ENCODE measurements around the gene C1orf232. TPM values are rescaled to one million over a fixed set of nuclear protein-coding genes. Genes with fewer than 3 reads are reported as not detected.
A peak's percentile ranks its signal among the peaks of the same experiment; 100 is the strongest.

C1orf232 gene
- total RNA-seq, 2 experiments from 2014 or later: not detected

DNA sequence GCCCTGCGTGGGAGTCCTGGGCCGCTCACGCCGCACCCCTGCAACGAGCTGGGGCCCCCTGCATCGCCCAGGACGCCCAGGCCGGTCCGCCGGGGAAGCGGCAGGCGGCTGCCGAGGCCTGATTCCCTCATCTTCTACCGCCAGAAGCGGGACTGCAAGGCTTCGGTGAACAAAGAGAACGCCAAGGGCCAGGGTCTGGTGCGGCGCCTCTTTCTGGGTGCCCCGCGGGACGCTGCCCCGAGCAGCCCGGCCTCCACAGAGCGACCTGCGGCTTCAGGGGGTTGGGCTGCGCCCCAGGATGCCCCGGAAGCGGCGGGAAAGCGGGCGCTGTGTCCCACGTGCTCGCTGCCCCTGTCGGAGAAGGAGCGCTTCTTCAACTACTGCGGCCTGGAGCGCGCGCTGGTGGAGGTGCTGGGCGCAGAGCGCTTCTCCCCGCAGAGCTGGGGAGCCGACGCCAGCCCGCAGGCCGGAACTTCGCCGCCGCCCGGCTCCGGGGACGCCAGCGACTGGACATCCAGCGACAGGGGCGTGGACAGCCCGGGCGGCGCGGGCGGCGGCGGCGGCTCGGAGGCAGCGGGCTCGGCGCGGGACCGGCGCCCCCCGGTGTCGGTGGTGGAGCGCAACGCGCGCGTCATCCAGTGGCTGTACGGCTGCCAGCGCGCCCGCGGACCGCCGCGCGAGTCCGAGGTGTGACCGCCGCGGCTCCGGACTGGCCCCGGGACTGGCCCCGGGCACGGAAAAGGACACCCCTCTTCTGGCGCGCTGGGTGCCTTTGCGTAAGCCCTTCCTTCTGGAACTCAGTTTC lies 7.1 kb downstream of the C1orf232 start:
- ChIA-PET CTCF (interaction anchor here (1.0 to 2.7 kb wide), 5 partner anchors 8 to 256 kb away, joined by 3 to 14 read pairs (median 4); partner anchors contain the start of genes CEP85 and ZNF593), POLR2A (interaction anchor here (0.7 kb wide), 1 partner anchor 35 kb away, joined by 3 read pairs; no protein-coding TSS in a partner anchor)
- Mint-ChIP-seq H3K27me3 (peaks cover 50% of the 10 kb centered on the region), H3K27ac (no peak overlapping the region), H3K36me3 (ENCODE audit: low read depth) (no peaks in the 10 kb centered on the region), H3K9me3 (no peaks in the 10 kb centered on the region), H3K4me3 (no peak overlapping the region), H3K4me1 (peaks cover 27% of the 10 kb centered on the region)
- DNase-seq: peak; percentile 35

DNA sequence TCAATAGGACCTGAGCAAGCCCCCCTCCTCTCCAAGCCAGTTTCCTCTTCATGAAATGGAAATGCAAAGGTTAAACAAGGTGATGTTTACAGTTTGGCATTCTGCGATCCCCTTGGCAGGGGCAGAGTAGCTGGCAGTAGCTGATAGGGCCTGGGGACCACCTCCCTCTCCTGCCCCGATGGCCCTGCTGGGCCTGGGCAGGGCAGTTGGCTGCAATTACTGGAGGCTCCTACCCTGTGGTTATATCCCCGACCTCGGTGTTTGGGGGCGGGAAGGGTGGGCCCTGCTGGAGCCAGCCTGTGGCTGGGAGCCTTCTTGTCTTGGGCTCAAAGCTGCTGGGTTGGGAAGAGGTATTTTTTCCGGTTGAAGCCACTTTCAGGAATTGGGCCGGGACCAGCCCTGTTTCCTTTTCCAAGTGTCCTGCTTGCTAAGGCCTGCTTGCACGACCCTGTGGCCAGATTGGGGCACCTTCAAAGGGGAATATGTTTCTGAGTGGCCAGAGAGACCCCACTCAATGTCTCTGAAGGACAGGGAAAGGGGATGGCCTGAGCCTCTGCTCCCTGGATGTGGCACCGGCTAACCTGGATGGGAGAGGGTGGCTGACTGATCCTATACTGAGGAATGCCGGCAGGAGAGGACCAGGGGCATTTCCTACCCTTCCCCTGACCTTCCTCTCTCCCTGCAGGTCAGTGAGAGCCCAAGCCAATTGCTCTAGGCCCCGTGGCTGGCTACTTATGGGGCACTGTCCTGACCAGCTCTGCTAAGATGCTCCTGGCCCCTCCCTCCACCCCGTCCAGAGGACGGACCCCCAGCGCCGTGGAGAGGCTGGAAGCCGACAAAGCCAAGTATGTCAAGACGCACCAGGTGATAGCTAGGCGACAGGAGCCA lies 8.0 kb downstream of the C1orf232 start:
- no peak for DNase-seq
- CTCF ChIA-PET: interaction anchor here (1.0 to 2.7 kb wide), 3 partner anchors 9 to 74 kb away, joined by 3 to 14 read pairs (median 4); partner anchors contain the start of genes CEP85 and ZNF593
- no peak overlapping the region for H3K27ac Mint-ChIP-seq
- no peaks in the 10 kb centered on the region for H3K9me3 Mint-ChIP-seq
- no peak overlapping the region for H3K4me3 Mint-ChIP-seq
- H3K36me3 Mint-ChIP-seq (ENCODE audit: low read depth): no peaks in the 10 kb centered on the region
- POLR2A ChIA-PET: no interaction called here
- H3K27me3 Mint-ChIP-seq: peaks cover 56% of the 10 kb centered on the region
- peaks cover 23% of the 10 kb centered on the region for H3K4me1 Mint-ChIP-seq

- ChIA-PET POLR2A (no interaction called here), CTCF (no interaction called here)
- Mint-ChIP-seq H3K27me3 (peaks cover 65% of the 10 kb centered on the region), H3K4me3 (no peak overlapping the region), H3K36me3 (ENCODE audit: low read depth) (no peaks in the 10 kb centered on the region), H3K27ac (no peak overlapping the region), H3K4me1 (peaks cover 13% of the 10 kb centered on the region), H3K9me3 (no peaks in the 10 kb centered on the region)
- no peak for DNase-seq
These were observed 9.1 kb downstream of the C1orf232 start for GRCh38 chr1:26159743-26160039.

DNA sequence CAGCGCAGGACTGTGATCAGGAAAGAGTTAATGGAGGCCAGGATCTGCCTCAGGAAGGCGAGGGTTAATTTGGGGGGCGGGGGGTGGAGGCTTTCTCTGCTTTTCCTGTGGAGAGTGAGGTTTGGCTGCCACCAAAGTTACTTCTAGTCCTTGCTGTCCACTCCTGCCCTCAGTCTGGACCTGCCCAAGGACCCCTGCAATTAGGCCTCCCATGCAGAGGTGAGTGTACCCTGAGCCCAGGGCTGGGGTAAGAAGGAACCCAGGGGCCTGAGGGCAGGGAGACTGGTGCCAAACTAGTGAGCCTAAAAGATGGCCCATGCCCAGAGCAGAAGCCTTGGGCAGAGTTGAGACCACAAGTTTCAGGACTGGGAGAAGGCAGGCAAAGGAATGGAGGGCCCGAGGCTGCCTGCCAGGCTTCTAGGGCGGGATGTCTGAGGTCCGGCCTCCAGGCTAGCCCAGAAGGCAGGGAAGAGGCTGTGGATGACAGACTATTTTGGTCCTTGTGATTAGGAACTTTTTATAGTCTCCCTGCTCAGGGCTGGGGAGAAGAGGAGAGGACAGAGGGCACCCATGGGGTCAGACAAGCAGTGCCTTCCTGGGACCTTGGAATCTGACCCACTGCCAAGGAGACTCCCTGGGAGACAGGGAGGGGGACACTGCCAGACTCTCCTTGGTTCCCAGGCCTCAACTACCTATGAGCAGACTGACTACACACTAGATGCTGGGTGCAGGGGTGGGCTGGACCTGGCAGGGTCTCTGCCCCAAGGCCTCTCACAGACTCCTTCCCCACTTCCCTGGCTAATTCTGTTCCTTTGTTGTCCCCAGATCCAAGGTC lies 9.6 kb downstream of the C1orf232 start, which contains the start of gene FAM110D:
FAM110D (plus strand) TSS at position 172 of the 835 bp plus-strand sequence. CDS start 2,213 bp downstream, outside the sequence.
- POLR2A ChIA-PET: no interaction called here
- peaks cover 62% of the 10 kb centered on the region for H3K27me3 Mint-ChIP-seq
- CTCF ChIA-PET: interaction anchor here (0.7 to 3.8 kb wide), 2 partner anchors 11 to 27 kb away, joined by 3 to 14 read pairs; partner anchors contain the start of genes ZNF593 and ZNF593OS

DNA sequence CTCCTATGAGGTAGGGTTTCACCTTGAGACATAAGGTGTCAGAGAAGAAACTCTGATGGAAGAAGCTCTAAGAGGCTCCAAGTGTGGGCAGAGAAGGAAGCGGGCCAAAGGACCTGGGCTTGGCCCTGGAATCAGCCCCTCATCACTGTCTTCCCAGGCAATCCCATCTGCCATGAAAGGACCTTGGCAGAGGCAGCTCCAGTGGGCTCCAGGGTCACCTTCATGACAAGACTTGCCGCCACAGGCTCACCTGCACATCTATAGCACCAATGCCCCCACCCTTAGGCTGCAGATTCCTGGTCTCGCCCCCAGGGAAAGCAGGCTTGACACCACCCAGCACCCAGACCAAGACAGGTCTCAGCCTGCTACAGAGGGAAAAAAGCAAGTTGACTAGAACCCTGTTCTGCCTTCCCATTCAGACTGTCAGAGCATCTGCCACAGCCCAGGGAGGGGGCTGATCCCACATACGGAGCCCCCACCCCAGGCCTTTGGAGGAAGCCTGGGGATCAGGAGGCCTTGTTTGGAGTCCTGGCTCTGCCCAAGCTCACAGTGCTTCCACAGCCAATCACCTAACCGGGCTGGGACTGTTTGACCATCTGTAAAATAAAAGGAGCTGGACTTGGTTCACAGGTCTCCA lies 10.4 kb downstream of the C1orf232 start:
- no peaks in the 10 kb centered on the region for H3K9me3 Mint-ChIP-seq
- no peak for DNase-seq
- CTCF ChIA-PET: interaction anchor here (0.7 to 3.8 kb wide), 3 partner anchors 12 to 27 kb away, joined by 3 to 16 read pairs (median 14); partner anchors contain the start of genes ZNF593 and ZNF593OS
- H3K27me3 Mint-ChIP-seq: peaks cover 61% of the 10 kb centered on the region
- no peaks in the 10 kb centered on the region for H3K36me3 Mint-ChIP-seq (ENCODE audit: low read depth)
- H3K4me1 Mint-ChIP-seq: peaks cover 8% of the 10 kb centered on the region
- POLR2A ChIA-PET: interaction anchor here (1.0 kb wide), 1 partner anchor 19 kb away, joined by 3 read pairs; no protein-coding TSS in a partner anchor
- no peak overlapping the region for H3K27ac Mint-ChIP-seq
- H3K4me3 Mint-ChIP-seq: no peak overlapping the region

More for the DNA sequence above, 9.6 kb downstream of the C1orf232 start, which contains the start of gene FAM110D:
- no peak within 1 kb of the TSS for H3K4me3 Mint-ChIP-seq
- DNase-seq: no peak
- no peaks in the 10 kb centered on the region for H3K9me3 Mint-ChIP-seq
- H3K4me1 Mint-ChIP-seq: peaks cover 10% of the 10 kb centered on the region
- H3K27ac Mint-ChIP-seq: no peak within 1 kb of the TSS
- H3K36me3 Mint-ChIP-seq (ENCODE audit: low read depth): no peaks in the 10 kb centered on the region

DNA sequence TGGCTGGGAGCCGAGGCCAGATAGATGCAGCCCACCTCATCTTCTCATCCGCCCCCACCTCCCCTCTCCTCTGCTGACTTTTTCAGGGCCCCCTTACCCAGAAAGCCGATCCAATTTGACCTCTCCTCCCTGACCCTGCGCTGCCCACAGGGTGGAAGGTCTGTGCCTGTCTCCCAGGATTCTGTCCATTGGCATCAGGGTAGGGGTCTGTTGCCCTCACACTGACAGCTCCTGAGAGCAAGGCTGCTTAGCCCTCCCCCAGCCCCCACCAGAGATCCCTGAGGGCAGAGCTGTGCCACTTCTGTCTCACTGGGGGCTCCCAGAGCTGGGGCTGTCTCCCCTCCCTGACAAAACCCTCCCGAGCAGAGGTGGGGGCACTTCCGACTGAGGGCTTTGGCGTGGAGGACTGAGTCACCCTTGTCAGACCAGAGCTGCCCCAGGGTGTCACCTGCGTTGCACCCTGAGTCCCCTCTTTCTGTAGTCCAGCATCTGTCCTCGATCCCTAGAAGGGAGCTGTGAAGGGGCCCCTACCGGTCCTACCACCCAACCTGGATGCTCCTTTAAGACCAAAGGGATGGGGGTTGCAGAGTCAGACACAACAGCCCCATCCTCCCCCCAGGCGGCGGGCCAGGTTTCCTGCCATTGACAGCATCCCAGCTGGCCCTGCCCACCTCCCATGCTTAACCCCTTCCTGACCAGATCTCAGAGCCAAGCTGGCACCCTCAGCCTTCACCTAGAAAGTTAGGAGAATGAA lies 12.3 kb downstream of the C1orf232 start:
- Mint-ChIP-seq H3K27ac (no peak overlapping the region), H3K4me1 (peaks cover 3% of the 10 kb centered on the region), H3K4me3 (no peak overlapping the region), H3K27me3 (peaks cover 59% of the 10 kb centered on the region), H3K36me3 (ENCODE audit: low read depth) (no peaks in the 10 kb centered on the region), H3K9me3 (no peaks in the 10 kb centered on the region)
- DNase-seq: no peak
- CTCF ChIA-PET: interaction anchor here (1.0 to 3.8 kb wide), 5 partner anchors 9 to 78 kb away, joined by 4 to 16 read pairs (median 10); partner anchors contain the start of genes CEP85, ZNF593 and ZNF593OS
- POLR2A ChIA-PET: interaction anchor here (0.8 kb wide), 1 partner anchor 33 kb away, joined by 3 read pairs; no protein-coding TSS in a partner anchor

DNA sequence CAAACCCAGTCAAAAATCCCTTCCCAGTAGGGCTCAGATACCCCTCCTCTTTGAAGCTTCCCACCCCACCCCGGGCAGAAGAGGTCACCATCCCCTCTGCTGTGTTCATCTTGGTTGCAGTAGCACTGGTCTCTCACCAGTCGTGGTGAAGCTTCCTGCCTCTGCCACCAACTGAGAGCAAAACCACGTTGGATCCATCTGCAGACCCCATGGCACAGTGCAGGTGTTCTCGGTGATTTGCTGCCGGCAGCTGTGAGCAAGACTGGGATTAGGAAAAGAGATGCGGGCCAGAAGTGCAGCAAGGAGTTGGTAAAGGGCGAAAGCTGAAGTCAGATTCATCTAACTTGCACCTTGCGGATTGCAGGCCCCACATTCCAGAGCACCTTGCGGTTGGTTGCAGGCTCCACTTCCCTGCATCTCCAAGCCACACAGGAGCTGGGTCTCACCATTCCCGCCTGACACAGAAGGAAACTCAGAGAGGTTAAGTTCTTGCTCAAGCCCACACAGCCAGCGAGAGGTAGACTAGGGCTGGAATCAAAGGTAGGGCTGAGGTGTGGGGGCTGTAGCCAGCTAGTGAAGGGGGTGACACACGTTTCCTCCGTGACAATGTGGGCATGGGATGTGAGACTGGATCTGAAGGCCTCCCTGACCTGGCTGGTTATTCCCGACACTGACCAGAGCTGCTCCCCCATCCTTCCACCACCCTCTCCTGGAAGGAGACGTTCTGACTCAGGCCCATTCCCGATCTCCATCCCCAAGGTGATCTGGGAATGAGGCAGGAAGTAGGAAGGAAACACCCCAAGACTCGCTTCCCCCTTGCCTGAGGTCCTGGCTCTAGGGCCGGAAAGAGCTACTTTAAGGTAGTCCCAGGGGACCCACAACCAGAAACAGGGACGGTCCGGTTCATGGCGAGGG lies 13.1 kb downstream of the C1orf232 start:
- H3K27ac Mint-ChIP-seq: no peak overlapping the region
- DNase-seq: no peak
- H3K27me3 Mint-ChIP-seq: peaks cover 56% of the 10 kb centered on the region
- CTCF ChIA-PET: interaction anchor here (1.2 to 3.8 kb wide), 5 partner anchors 11 to 79 kb away, joined by 4 to 16 read pairs (median 10); partner anchors contain the start of genes CEP85, ZNF593 and ZNF593OS
- H3K4me1 Mint-ChIP-seq: peaks cover 3% of the 10 kb centered on the region
- no peaks in the 10 kb centered on the region for H3K36me3 Mint-ChIP-seq (ENCODE audit: low read depth)
- H3K9me3 Mint-ChIP-seq: no peaks in the 10 kb centered on the region
- no peak overlapping the region for H3K4me3 Mint-ChIP-seq
- POLR2A ChIA-PET: interaction anchor here (0.8 kb wide), 1 partner anchor 32 kb away, joined by 3 read pairs; no protein-coding TSS in a partner anchor

GRCh38 chr1:26154750-26155149 lies 14.0 kb downstream of the C1orf232 start:
- Mint-ChIP-seq H3K4me1 (peaks cover 3% of the 10 kb centered on the region), H3K27ac (no peak overlapping the region), H3K36me3 (ENCODE audit: low read depth) (no peaks in the 10 kb centered on the region), H3K4me3 (no peak overlapping the region), H3K27me3 (peaks cover 60% of the 10 kb centered on the region), H3K9me3 (no peaks in the 10 kb centered on the region)
- DNase-seq: no peak
- POLR2A ChIA-PET: no interaction called here
- CTCF ChIA-PET: interaction anchor here (1.9 kb wide), 1 partner anchor 12 kb away, joined by 6 read pairs; no protein-coding TSS in a partner anchor

- Mint-ChIP-seq H3K4me1 (peaks cover 3% of the 10 kb centered on the region), H3K9me3 (no peaks in the 10 kb centered on the region), H3K27me3 (peaks cover 56% of the 10 kb centered on the region), H3K4me3 (no peak overlapping the region), H3K36me3 (ENCODE audit: low read depth) (no peaks in the 10 kb centered on the region), H3K27ac (no peak overlapping the region)
- ChIA-PET POLR2A (no interaction called here), CTCF (interaction anchor here (0.5 to 1.9 kb wide), 3 partner anchors 9 to 85 kb away, joined by 3 to 6 read pairs (median 3); no protein-coding TSS in a partner anchor)
- DNase-seq: no peak
These were observed 14.7 kb downstream of the C1orf232 start for GRCh38 chr1:26153966-26154532.

GRCh38 chr1:26148887-26149286 lies 19.9 kb downstream of the C1orf232 start:
- Mint-ChIP-seq H3K36me3 (ENCODE audit: low read depth) (no peaks in the 10 kb centered on the region), H3K4me1 (peaks cover 2% of the 10 kb centered on the region), H3K4me3 (no peak overlapping the region), H3K27me3 (peaks cover 38% of the 10 kb centered on the region), H3K27ac (no peak overlapping the region), H3K9me3 (no peaks in the 10 kb centered on the region)
- CTCF ChIA-PET: interaction anchor here (1.4 kb wide), 1 partner anchor 45 kb away, joined by 3 read pairs; no protein-coding TSS in a partner anchor
- no peak for DNase-seq
- POLR2A ChIA-PET: interaction anchor here (0.9 kb wide), 1 partner anchor 21 kb away, joined by 3 read pairs; no protein-coding TSS in a partner anchor
